K562 treated with DMSO at 1 percent for 12 hours (cell line): ENCODE data around the gene KIF15. TPM values are rescaled to one million over a fixed set of nuclear protein-coding genes. Genes with fewer than 3 reads are reported as not detected.

Experiments used
- total RNA-seq: library from RNA; unstranded; fragments of 300-600 nt; gene quantifications from 2 replicates; pipeline ENCODE4 v1.2.3, GENCODE V29; 2022; ENCODE audit not compliant: insufficient read depth

The KIF15 gene
- 8.4 and 30.0 TPM in 2 replicates for total RNA-seq

DNA sequence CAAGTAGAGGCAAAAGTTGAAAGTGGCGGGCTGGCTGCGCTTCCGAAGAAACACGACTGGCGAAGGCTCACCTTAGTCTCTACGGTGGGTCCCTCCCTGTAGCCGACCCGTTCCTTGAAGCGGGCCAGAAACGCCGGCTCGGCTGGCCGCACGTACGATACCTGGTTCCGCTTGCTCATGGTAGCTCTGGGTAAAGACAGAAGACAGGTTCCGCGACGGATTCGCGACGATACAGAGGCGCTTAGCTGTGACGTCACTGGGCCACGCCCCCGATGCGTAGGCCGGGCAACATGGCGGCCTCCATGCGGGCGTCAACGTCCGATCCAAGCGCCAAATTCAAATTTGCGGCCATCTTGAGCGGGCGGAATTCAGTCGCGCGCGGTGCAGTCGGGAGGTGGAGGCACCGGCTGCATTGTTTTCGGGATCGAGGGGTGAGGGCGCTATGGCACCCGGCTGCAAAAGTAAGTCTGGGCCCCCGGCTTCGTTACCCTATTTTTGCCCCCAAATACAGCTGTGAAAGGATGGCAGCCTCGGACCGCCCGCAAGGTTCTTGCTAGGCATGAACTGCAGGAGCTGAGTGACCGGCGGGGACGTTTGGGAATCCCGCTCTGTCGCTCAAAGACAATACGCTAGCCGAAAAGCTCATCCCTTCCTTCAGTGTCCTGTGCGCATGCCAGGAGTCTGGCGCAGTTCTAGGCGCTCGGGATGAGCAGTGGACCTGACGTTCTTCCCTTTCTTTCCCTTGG, at the start of gene KIF15, which contains the start of gene KIAA1143:
TSS of gene KIF15 (plus strand) at position 371 of the 746 bp plus-strand sequence. CDS start at position 443, 72 bp downstream.
TSS of gene KIAA1143 (minus strand) at position 196 of the 746 bp plus-strand sequence. CDS start at position 179, 17 bp downstream.

GRCh38 chr3:44712455-44713075, 49.0 kb upstream of the KIF15 start, which contains the start of gene ZNF502:
Gene ZNF502, plus strand, starts transcription at chr3:44712660. Its CDS starts 7,602 bp downstream, at chr3:44720262.

GRCh38 chr3:44729384-44729910, 32.1 kb upstream of the KIF15 start, which contains the start of gene ZNF501:
Gene ZNF501, plus strand, starts transcription at chr3:44729635. Its CDS starts 4,787 bp downstream, at chr3:44734422.

GRCh38 chr3:44861412-44862225, 100.0 kb downstream of the KIF15 start, which contains the start of gene TMEM42:
Gene TMEM42, plus strand, starts transcription at chr3:44861912. Its CDS starts 13 bp downstream, at chr3:44861925.

GRCh38 chr3:44874308-44874707, 112.7 kb downstream of the KIF15 start, which contains the start of gene TGM4:
Gene TGM4, plus strand, starts transcription at chr3:44874608. Its CDS starts 71 bp downstream, at chr3:44874679.

Other genes with a start within 250 kb of the KIF15 start
- gene ZKSCAN7, start 206.6 kb upstream of the KIF15 start, total RNA-seq: not detected in 2 replicates
- 0.13 and 0.60 TPM in 2 replicates for gene ZNF660, start 176.8 kb upstream of the KIF15 start, total RNA-seq
- 6.4 and 16.2 TPM in 2 replicates for gene ZNF197, start 136.8 kb upstream of the KIF15 start, total RNA-seq
- 2.6 and 9.3 TPM in 2 replicates for gene ZNF35, start 113.1 kb upstream of the KIF15 start, total RNA-seq
- gene ZNF502, start 49.1 kb upstream of the KIF15 start, total RNA-seq: 0.25 and 0.49 TPM in 2 replicates
- 1.9 TPM in 2 replicates for gene ZNF501, start 32.2 kb upstream of the KIF15 start, total RNA-seq
- gene KIAA1143, start 175 bp upstream of the KIF15 start, total RNA-seq: 7.7 and 19.7 TPM in 2 replicates
- gene TMEM42, start 100.1 kb downstream of the KIF15 start, total RNA-seq: 0.85 and 1.4 TPM in 2 replicates
- gene TGM4, start 112.8 kb downstream of the KIF15 start, total RNA-seq: not detected in 2 replicates
- 32.1 and 78.5 TPM in 2 replicates for gene ZDHHC3, start 214.4 kb downstream of the KIF15 start, total RNA-seq
- gene EXOSC7, start 214.4 kb downstream of the KIF15 start, total RNA-seq: 44.7 and 47.0 TPM in 2 replicates